GM21360 (cell line): ENCODE results near the gene GFI1.

Experiments used
- ATAC-seq: cut with Tn5 transposase; IDR thresholded peaks from one replicate; pipeline ENCODE4 v1.9.1; 2021; ENCODE audit warnings: mild to moderate bottlenecking, moderate library complexity; ENCODE audit not compliant: unreplicated experiment

GFI1 gene

DNA sequence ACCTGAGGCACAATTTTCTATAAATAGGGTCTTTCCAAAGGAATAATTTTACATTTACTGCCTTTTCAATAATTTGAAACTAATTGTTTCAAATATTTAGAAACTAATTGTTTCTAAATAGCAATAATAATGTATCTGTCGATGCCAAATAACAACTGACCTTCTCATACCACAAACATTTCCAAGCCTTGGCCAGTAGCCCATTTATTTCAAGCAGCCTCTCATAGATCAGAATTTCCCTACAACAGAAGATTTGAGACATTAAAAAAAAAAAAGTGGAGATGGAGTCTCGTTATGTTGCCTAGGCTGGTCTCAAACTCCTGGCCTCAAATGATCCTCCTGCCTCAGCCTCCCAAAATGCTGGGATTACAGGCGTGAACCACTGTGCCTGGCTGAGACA is 2.1 kb upstream of the GFI1 start:
- ATAC-seq: no peak

GRCh38 chr1:92488416-92488815 is 1.7 kb upstream of the GFI1 start:
- no peak for ATAC-seq

GRCh38 chr1:92487078-92487605 is 417 bp upstream of the GFI1 start:
- ATAC-seq: no peak

DNA sequence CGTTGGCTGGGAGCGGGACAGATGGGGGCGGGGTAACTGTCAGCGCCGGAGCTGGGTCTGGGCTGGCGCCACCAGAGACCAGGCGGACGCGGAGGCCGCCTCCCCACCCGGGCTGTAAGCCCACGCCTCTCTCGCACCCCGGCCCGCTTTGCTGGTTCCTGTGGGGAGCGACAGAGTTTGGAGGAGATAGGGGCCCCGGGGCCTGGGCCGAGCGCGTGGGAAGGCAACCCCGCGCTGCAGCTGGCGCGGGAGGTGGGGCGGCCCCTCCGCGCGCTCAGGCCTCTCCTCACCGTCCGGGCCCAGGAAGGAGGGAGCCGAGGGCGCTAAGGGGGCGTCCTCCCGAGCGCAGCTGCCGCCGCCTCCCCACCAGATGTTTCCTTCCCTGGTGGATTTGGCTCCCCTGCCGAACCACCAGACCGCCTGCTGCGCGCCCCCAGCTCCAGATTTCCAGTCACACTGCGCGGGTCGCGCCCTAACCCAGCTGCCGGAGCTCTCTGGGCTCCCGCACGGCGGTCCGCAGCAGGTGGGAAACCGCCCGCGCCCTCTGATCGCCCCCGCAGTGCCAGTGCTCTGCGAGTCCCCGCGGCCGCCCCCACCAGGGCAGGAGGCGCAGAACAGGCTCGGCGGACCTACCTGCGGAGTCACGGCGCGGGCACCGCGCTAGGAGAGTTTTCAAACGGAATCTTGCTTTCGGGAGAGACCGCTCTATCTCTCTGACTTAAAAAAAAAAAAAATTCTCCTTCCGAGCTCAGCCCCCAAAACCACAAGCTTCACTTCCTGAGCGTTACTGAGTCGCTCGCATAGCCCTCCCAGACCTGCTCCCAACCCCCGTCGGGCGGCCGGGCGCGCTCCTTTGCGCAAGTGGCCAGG is 1.1 kb downstream of the GFI1 start:
- ATAC-seq: peak; percentile 47

GRCh38 chr1:92484472-92485380 is 2.0 kb downstream of the GFI1 start:
- peak; percentile 24 for ATAC-seq

DNA sequence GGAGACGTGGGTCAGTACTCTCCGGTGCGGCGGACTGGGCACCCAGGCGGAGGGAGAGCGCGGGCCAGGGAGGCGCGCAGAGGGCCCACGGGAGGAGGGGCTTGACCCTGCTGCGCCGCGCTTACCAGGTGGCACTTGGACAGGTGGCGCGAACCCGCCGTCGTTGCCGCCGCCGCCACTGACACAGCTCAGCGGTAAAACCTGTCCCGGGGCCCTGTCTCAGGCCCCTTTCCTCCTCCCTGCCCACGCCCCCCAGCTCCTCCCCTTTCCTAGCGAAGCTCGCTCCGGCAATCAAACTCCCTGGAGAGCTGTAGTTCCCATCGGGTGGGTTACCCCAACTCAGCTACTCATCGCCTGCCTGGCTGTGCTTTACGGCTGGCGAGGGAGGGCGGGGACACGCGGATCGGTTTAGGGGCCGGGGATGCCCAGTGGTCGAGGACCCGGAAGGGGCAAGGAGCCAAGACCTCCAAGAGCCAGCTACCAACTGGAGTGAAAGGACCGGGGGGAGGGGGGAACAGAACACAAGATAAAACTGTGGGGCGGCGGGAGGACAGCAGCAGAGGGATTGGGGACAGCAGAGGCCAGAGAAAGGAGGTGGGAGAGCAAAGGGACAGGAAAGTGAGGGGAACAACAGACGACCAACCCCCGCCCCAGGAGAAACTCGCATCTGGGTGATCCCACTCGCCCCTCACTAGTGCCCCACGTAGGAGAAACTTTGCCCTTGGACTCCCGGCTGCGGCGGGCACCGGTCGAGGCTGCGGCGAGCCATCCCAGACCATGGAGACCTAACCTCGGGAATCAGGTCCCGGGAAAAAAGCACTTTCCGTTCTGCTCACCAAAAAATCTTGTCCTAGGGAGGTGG is 2.9 kb downstream of the GFI1 start:
- ATAC-seq: no peak

- ATAC-seq: no peak
Observed at GRCh38 chr1:92482665-92483609, 3.8 kb downstream of the GFI1 start.

DNA sequence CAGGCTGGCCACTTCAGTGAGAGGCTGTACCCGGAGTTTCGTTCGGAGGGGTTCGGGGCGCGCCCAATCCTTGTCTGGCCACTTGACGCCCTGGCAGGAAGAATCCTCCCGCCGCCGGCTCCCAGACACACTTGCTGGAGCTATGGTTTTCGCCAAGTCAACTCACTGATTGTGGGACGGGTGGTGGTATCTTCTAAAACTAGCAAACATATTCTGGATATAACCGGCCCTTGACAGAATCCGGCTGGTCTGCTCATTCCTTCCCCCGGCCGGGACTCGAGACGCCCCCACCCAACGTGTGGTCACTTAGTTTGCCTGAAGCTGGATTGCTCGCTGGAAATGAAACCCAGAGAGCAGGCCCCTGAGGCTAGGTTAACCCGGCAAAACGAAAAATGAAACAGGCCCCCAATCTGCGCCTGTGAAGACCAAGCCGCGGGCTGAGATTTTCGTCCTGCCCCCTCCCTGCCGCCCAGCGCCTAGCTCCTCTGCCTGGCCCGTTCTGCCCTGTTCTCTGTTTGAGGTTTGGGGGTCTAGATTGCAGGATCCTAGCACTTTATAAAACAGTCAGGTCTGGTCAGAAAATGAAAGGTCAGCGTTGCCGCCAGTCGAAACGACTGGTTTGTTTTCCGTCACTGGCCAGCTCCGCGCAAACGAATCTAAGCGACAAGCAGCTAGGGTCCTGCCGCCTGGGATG is 4.6 kb downstream of the GFI1 start:
- ATAC-seq: no peak

DNA sequence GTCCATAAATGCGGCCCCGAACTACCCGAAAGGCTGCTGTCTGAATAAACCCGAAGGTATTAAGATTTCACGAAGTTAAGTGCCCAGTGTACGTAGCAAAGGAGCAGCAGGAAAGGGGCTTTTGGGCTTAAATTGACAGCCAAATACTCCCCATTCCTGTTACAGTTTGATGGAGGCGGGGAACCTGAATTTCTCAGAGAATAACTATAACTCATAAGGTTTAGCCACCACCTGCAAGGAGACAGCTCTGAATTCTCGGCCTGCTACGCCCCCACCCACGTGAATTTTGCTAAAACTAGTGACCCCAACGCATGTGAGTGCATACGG is 5.2 kb downstream of the GFI1 start:
- ATAC-seq: no peak

DNA sequence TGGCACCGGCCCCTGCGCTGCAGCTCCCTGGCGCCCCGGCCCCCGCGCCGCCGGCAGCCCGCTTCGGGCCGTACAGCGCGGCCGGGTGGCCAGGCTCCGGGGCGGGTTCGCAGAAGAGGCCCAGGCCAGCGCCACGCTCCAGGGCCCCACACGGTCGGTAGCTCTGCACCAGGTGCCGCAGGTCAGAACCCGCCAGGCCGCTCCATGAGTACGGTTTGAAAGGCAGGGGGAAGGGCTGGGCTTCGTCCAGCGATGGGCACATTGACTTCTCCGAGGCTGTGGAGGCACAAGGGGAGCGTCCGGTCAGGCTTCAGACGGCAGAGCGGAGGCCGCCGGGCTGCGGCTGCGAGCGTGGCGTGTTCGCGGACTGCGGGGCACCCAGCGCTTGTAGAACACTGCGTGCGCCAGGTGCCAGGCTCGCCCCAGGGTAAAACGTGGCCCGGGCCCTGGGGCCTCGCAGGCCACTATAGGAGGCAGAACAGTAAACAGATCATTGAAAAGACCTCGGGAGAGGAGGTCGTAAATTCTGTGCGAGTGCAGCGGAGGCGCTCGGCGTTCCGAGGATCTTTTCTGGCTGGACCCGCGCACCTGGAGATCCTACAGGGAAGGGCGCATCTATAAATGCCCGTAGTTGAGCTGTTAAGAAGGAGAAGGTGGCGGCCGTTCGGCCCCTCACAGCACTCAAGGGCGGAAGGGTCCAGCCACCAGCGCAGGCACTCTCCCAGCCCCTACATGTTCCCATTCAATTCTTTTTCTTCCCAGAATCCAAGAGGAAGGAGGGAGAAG is 5.7 kb downstream of the GFI1 start:
- no peak for ATAC-seq

DNA sequence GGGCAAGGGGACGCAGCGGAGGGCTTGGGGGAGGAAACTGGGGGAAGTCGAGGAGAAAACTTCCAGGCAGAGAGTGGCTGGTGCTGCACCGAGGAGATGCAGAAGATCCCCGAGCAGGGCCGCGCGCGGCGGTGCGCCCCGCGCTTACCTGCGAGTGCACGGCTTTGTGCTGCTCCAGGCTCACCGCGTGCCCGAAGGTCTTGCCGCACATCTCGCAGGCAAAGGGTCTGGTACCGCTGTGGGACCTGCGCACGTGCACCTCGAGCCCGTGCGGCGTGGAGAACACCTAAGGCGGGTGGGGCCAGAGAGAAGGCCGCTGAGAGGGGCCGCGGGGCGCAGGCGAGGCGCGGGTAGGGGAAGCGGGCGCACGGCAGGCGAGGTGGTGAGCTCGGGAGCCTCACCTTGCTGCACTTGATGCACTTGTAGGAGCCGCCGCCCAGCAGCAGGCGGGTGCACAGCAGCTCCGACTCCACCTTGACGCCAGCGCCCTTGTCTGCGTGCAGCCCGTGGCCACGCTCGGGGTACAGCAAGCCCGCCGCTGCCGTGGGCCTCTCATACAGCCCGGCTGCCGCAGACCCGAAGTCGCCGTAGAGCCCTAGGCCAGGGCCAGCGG is 6.4 kb downstream of the GFI1 start:
- no peak for ATAC-seq

- ATAC-seq: no peak
Observed at GRCh38 chr1:92479587-92479986, 7.1 kb downstream of the GFI1 start.

GRCh38 chr1:92478393-92478792 is 8.3 kb downstream of the GFI1 start:
- no peak for ATAC-seq

DNA sequence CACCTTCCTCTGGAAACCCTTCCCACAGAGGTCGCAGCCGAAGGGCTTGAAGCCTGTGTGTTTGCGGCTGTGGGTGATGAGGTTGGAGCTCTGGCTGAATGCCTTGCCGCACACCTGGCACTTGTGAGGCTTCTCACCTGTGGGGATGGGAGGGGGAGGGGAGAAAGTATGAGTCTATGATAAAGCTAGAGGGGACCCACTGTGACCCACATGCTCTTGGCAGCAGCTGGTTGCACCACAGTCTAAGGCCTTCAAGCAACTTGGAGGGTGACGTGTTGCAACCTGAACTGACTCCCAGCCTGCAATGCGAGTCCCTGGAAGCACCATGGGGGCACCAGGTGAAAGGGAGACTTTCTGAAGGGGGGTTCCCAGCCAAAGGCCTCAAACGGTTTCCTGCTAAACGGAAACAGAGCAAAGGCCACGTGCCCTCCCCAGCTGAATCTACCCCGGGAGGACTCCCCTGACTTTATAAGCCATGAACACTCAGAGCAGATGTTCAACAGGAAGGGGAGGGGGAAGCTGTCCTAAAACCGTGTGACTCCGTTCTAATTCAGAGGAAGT is 10.6 kb downstream of the GFI1 start:
- no peak for ATAC-seq

DNA sequence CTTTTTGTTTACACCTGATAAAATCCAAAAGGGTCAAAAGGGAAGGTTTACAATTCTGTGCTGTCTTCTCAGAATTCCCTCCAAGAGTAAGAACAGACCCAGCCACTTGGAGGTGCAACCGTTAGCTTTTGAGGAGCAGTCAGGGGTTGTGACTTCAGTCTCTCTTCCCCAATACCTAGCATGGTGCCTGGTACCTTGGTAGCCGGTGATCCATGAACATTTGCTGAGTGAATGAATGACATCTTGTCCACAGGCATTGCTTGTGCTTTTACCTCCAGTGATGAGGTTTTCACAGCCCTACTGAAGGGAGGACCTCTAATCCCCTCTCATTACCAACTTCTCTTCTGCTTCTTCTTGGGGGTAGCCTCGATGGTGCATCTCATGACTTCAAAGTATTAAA is 11.7 kb downstream of the GFI1 start:
- no peak for ATAC-seq

- ATAC-seq: peak; percentile 63
Observed at GRCh38 chr1:92473781-92474495, 12.8 kb downstream of the GFI1 start.

DNA sequence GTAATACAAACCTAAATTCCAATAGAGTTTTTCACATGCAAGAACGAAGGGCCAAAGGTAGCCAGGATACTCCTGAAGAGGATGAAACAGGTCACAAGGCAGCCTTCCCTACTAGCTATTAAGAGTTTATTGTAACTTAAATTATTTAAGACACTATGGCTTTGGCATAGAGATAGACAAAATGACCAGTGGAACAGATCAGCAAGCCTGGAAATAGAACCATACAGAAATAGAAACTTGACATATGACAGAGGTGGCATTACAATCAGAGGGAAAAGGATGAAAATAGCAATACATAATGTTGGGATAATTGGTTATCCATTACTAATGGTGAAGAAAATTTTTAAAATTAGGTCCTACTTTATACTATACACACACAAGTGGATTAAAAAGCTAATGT is 16.5 kb downstream of the GFI1 start:
- no peak for ATAC-seq
